Liver (tissue), 9 donors: ENCODE data around the gene BNC2. TPM values are rescaled to one million over a fixed set of nuclear protein-coding genes. Genes with fewer than 3 reads are reported as not detected.

Experiments used
- DNase-seq: peaks from one replicate; pipeline ENCODE4 v3.0.0-alpha.2; 2017; ENCODE audit warnings: low spot score
- H3K27ac ChIP-seq, 2 donors: one replicate each; pipeline ENCODE4 v1.7.0; 2013; ENCODE audit warnings: inconsistent platforms in 2 of 2, low read length in 2 of 2, control low read depth in 1 of 2, low read depth in 1 of 2, mild to moderate bottlenecking in 1 of 2
- H3K27me3 ChIP-seq, 4 donors: one replicate each; pipeline versions ENCODE4 v1.6.1 to v1.7.0; 2013; ENCODE audit warnings: low read length in 3 of 4, inconsistent platforms in 1 of 4, mild to moderate bottlenecking in 1 of 4, moderate library complexity in 1 of 4; ENCODE audit not compliant: control insufficient read depth in 4 of 4, insufficient read depth in 4 of 4
- H3K36me3 ChIP-seq, 4 donors: one replicate each; pipeline versions ENCODE4 v1.6.1 to v1.7.0; 2013; ENCODE audit warnings: low read length in 3 of 4, mild to moderate bottlenecking in 3 of 4, low read depth in 1 of 4, moderate library complexity in 1 of 4; ENCODE audit not compliant: control insufficient read depth in 4 of 4, insufficient read depth in 3 of 4
- H3K4me1 ChIP-seq, 4 donors: one replicate each; pipeline versions ENCODE4 v1.6.1 to v1.7.0; 2013; ENCODE audit warnings: low read length in 3 of 4, mild to moderate bottlenecking in 3 of 4, moderate library complexity in 1 of 4; ENCODE audit not compliant: control insufficient read depth in 4 of 4, insufficient read depth in 4 of 4
- H3K4me3 ChIP-seq, 3 donors: one replicate each; pipeline versions ENCODE4 v1.6.1 to v1.7.0; 2013; ENCODE audit warnings: low read length in 3 of 3, control low read depth in 1 of 3, low read depth in 1 of 3, mild to moderate bottlenecking in 1 of 3
- H3K9ac ChIP-seq, 2 donors: one replicate each; pipeline ENCODE4 v1.7.0; 2013; ENCODE audit warnings: low read length in 2 of 2, mild to moderate bottlenecking in 2 of 2, moderate library complexity in 2 of 2, control low read depth in 1 of 2, low read depth in 1 of 2
- H3K9me3 ChIP-seq, 4 donors: one replicate each; pipeline versions ENCODE4 v1.6.1 to v1.7.0; 2013; ENCODE audit warnings: low read length in 3 of 4; ENCODE audit not compliant: control insufficient read depth in 4 of 4
- ATF3 ChIP-seq: IDR thresholded peaks from 2 replicates; pipeline ENCODE4 v1.6.1; 2016; ENCODE audit warnings: antibody characterized with exemption
- EGR1 ChIP-seq, 2 donors: IDR thresholded peaks; 2 replicates each; pipeline ENCODE4 v1.6.1; 2016 to 2018; ENCODE audit warnings: antibody characterized with exemption in 2 of 2, low read depth in 2 of 2
- FOXA1 ChIP-seq: IDR thresholded peaks from 2 replicates; pipeline ENCODE4 v1.6.1; 2016; ENCODE audit warnings: antibody characterized with exemption
- FOXA2 ChIP-seq: IDR thresholded peaks from 2 replicates; pipeline ENCODE4 v1.6.1; 2016; ENCODE audit warnings: antibody characterized with exemption
- GABPA ChIP-seq, 2 donors: IDR thresholded peaks in 1 of 2; conservative IDR thresholded peaks in 1 of 2; 2 replicates each; pipeline ENCODE4 v1.6.1; 2016; ENCODE audit warnings: antibody characterized with exemption in 2 of 2, mild to moderate bottlenecking in 1 of 2, moderate library complexity in 1 of 2
- HNF4A ChIP-seq, 2 donors: conservative IDR thresholded peaks; 2 replicates each; pipeline ENCODE4 v1.6.1; 2016; ENCODE audit warnings: antibody characterized with exemption in 2 of 2, mild to moderate bottlenecking in 2 of 2
- HNF4G ChIP-seq: IDR thresholded peaks from 2 replicates; pipeline ENCODE4 v1.6.1; 2016; ENCODE audit warnings: antibody characterized with exemption
- JUND ChIP-seq, 2 donors: IDR thresholded peaks; 2 replicates each; pipeline ENCODE4 v1.6.1; 2016; ENCODE audit warnings: antibody characterized with exemption in 2 of 2
- MAX ChIP-seq: IDR thresholded peaks from 2 replicates; pipeline ENCODE4 v1.6.1; 2016; ENCODE audit warnings: antibody characterized with exemption
- NR2F2 ChIP-seq: IDR thresholded peaks from 2 replicates; pipeline ENCODE4 v1.6.1; 2016; ENCODE audit warnings: antibody characterized with exemption
- RAD21 ChIP-seq, 2 donors: IDR thresholded peaks; 2 replicates each; pipeline ENCODE4 v1.6.1; 2016; ENCODE audit warnings: antibody characterized with exemption in 2 of 2, mild to moderate bottlenecking in 2 of 2
- RXRA ChIP-seq, 2 donors: IDR thresholded peaks; 2 replicates each; pipeline ENCODE4 v1.6.1; 2017 to 2018; ENCODE audit warnings: antibody characterized with exemption in 2 of 2, mild to moderate bottlenecking in 1 of 2
- SP1 ChIP-seq: IDR thresholded peaks from 2 replicates; pipeline ENCODE4 v1.6.1; 2018; ENCODE audit warnings: antibody characterized with exemption, mild to moderate bottlenecking
- TAF1 ChIP-seq: conservative IDR thresholded peaks from 2 replicates; pipeline ENCODE4 v1.6.1; 2016; ENCODE audit warnings: antibody characterized with exemption, mild to moderate bottlenecking
- YY1 ChIP-seq: IDR thresholded peaks from 2 replicates; pipeline ENCODE4 v1.6.1; 2016; ENCODE audit warnings: antibody characterized with exemption, mild to moderate bottlenecking
- ZBTB33 ChIP-seq: IDR thresholded peaks from 2 replicates; pipeline ENCODE4 v1.6.1; 2016; ENCODE audit warnings: antibody characterized with exemption
- WGBS: extraction: QIAGEN DNeasy Blood & Tissue Kit; methylation state at CpG from one replicate; pipeline ENCODE4 v1.1.7; 2013; 5-methylcytosine and 5-hydroxymethylcytosine counted together
- polyA plus RNA-seq, 2 donors: library from polyadenylated mRNA; stranded (reverse) in 1 of 2; unstranded in 1 of 2; fragments of 200-250 nt in 1 of 2; fragments of >200 nt in 1 of 2; fragmentation: Nextera tagmentation in 1 of 2; extraction: Ambion mirVana in 1 of 2; gene quantifications; one replicate each; pipeline versions ENCODE4 v1.2.1 to v1.2.3, GENCODE V29; 2013 to 2015
- total RNA-seq, 2 donors: library from RNA; depleted of rRNA; stranded (reverse); fragments of >200 nt; gene quantifications; one replicate each; pipeline ENCODE4 v1.2.3, GENCODE V29; 2014
- TF ChIP-seq, protein P1 (sequence below): IDR thresholded peaks from 2 replicates; pipeline ENCODE4 v1.6.1; 2016; ENCODE audit warnings: antibody characterized with exemption, mild to moderate bottlenecking
- TF ChIP-seq, protein P2 (sequence below): fragments of 150-350 bp; IDR thresholded peaks from 2 replicates; pipeline ENCODE4 v1.5.1; 2017; ENCODE audit warnings: improper control_type of control experiment, low read depth, low read length; ENCODE audit not compliant: missing input control
- donor health status: healthy.
- donor health status: healthy.
- donor health status: healthy.
- donor health status: healthy.
- donor health status: healthy.

The BNC2 gene
- total and polyA plus RNA-seq, 4 donors = 0.07 to 0.67 (median 0.08) TPM

- Histone ChIP-seq H3K27me3 (no peaks in the 10 kb centered on the region), H3K27ac (no peak overlapping the region), H3K9ac (no peak overlapping the region), H3K36me3 (no peaks in the 10 kb centered on the region), H3K4me1 (no peaks in the 10 kb centered on the region), H3K9me3 (no peaks in the 10 kb centered on the region), H3K4me3 (no peak overlapping the region)
- TF ChIP-seq FOXA1 (no peak), SP1 (no peak), JUND (IDR thresholded peaks at IDR 0.05) (no peak)
- TF ChIP-seq, protein P1, sequence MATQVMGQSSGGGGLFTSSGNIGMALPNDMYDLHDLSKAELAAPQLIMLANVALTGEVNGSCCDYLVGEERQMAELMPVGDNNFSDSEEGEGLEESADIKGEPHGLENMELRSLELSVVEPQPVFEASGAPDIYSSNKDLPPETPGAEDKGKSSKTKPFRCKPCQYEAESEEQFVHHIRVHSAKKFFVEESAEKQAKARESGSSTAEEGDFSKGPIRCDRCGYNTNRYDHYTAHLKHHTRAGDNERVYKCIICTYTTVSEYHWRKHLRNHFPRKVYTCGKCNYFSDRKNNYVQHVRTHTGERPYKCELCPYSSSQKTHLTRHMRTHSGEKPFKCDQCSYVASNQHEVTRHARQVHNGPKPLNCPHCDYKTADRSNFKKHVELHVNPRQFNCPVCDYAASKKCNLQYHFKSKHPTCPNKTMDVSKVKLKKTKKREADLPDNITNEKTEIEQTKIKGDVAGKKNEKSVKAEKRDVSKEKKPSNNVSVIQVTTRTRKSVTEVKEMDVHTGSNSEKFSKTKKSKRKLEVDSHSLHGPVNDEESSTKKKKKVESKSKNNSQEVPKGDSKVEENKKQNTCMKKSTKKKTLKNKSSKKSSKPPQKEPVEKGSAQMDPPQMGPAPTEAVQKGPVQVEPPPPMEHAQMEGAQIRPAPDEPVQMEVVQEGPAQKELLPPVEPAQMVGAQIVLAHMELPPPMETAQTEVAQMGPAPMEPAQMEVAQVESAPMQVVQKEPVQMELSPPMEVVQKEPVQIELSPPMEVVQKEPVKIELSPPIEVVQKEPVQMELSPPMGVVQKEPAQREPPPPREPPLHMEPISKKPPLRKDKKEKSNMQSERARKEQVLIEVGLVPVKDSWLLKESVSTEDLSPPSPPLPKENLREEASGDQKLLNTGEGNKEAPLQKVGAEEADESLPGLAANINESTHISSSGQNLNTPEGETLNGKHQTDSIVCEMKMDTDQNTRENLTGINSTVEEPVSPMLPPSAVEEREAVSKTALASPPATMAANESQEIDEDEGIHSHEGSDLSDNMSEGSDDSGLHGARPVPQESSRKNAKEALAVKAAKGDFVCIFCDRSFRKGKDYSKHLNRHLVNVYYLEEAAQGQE = no peak
- WGBS = 62% methylated on average over 1 of the region's 1 CpG
- no peak for DNase-seq
Measured at GRCh38 chr9:16535555-16535954, 334.9 kb downstream of the BNC2 start.

DNA sequence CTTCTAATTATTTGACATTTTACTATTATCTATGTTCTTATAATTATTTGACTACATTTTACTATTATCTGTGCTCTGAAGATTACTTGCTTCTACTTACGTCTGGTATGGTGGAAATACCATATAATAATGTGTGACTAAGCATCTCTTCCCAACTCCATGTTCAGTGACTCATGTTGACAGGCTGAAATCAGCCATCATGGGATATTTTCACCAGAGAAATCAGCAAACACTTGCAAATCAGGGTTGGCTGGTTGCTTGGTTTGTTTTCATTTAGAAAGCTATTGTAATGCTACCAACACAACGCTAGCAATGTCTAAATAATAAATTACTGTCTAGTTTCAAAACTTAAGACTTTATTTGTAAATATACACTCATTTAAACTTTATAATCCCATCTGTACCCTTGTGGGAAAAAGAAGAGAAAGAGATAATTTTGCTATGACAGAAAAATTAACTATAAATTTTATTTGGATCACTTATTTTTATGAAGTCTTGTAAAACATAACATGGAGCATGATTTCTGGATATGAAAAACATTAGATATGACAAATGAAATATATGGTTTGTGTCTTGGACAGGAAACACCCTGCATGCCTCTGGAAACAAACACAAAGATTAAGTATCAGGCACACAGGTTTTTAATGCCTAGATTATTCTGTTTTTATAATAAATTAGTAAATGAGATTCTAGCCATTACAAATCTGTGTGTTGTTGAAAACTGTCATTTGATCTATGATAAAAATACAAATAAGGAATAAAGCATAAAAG lies 337.6 kb downstream of the BNC2 start:
- H3K9ac ChIP-seq = no peak overlapping the region

More for the DNA sequence above, 337.6 kb downstream of the BNC2 start:
- Histone ChIP-seq H3K9me3 (no peaks in the 10 kb centered on the region), H3K36me3 (no peaks in the 10 kb centered on the region), H3K4me1 (no peaks in the 10 kb centered on the region), H3K4me3 (no peak overlapping the region), H3K27me3 (no peaks in the 10 kb centered on the region), H3K27ac (no peak overlapping the region)
- WGBS = 72% methylated on average over 2 of the region's 2 CpGs
- no peak for DNase-seq
- TF ChIP-seq GABPA (IDR thresholded peaks at IDR 0.05 in 1 of 2, conservative IDR thresholded peaks at IDR 0.05 in 1 of 2) (no peak), EGR1 (IDR thresholded peaks at IDR 0.05; ENCODE audit: low read depth in 2 of 2) (no peak), HNF4G (no peak), RXRA (IDR thresholded peaks at IDR 0.05) (no peak), SP1 (no peak), JUND (IDR thresholded peaks at IDR 0.05) (no peak), FOXA2 (no peak), MAX (no peak), RAD21 (IDR thresholded peaks at IDR 0.05) (no peak), YY1 (no peak), HNF4A (conservative IDR thresholded peaks at IDR 0.05) (no peak), ZBTB33 (no peak), TAF1 (no peak), FOXA1 (no peak), ATF3 (no peak), NR2F2 (no peak)
- TF ChIP-seq, protein P1 = no peak
- TF ChIP-seq, protein P2, sequence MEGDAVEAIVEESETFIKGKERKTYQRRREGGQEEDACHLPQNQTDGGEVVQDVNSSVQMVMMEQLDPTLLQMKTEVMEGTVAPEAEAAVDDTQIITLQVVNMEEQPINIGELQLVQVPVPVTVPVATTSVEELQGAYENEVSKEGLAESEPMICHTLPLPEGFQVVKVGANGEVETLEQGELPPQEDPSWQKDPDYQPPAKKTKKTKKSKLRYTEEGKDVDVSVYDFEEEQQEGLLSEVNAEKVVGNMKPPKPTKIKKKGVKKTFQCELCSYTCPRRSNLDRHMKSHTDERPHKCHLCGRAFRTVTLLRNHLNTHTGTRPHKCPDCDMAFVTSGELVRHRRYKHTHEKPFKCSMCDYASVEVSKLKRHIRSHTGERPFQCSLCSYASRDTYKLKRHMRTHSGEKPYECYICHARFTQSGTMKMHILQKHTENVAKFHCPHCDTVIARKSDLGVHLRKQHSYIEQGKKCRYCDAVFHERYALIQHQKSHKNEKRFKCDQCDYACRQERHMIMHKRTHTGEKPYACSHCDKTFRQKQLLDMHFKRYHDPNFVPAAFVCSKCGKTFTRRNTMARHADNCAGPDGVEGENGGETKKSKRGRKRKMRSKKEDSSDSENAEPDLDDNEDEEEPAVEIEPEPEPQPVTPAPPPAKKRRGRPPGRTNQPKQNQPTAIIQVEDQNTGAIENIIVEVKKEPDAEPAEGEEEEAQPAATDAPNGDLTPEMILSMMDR = no peak
